Neuronal stem cell (in vitro differentiated cells): Measurements from ENCODE around the gene VAMP8.

ENCODE experiments used
- DNase-seq: peaks from one replicate; pipeline ENCODE4 v3.0.0-alpha.2; 2013; ENCODE audit warnings: low spot score
- H2AFZ ChIP-seq: one replicate; pipeline ENCODE4 v1.6.1; 2013; ENCODE audit warnings: mild to moderate bottlenecking, low read length, inconsistent platforms
- H2AK5ac ChIP-seq: 2 replicates; pipeline ENCODE4 v1.6.1; 2013; ENCODE audit warnings: low read depth, mild to moderate bottlenecking, inconsistent platforms, low read length, moderate library complexity, mixed read lengths
- H2BK120ac ChIP-seq: 2 replicates; pipeline ENCODE4 v1.6.1; 2013; ENCODE audit warnings: low read depth, mild to moderate bottlenecking, inconsistent platforms, low read length, moderate library complexity, mixed read lengths
- H2BK12ac ChIP-seq: one replicate; pipeline ENCODE4 v1.6.1; 2013; ENCODE audit warnings: low read length, inconsistent platforms
- H2BK15ac ChIP-seq: 2 replicates; pipeline ENCODE4 v1.6.1; 2013; ENCODE audit warnings: mild to moderate bottlenecking, low read length, inconsistent platforms, mixed read lengths
- H2BK5ac ChIP-seq: one replicate; pipeline ENCODE4 v1.6.1; 2013; ENCODE audit warnings: inconsistent platforms, mild to moderate bottlenecking, low read length, moderate library complexity
- H3K14ac ChIP-seq: one replicate; pipeline ENCODE4 v1.6.1; 2013; ENCODE audit warnings: low read length, inconsistent platforms
- H3K18ac ChIP-seq: 2 replicates; pipeline ENCODE4 v1.6.1; 2013; ENCODE audit warnings: low read length, inconsistent platforms
- H3K23ac ChIP-seq: 2 replicates; pipeline ENCODE4 v1.6.1; 2013; ENCODE audit warnings: low read depth, mild to moderate bottlenecking, mixed read lengths, low read length, inconsistent platforms; ENCODE audit not compliant: poor library complexity
- H3K27ac ChIP-seq: replicated peaks from 3 replicates; pipeline ENCODE4 v1.5.1; 2013; ENCODE audit warnings: low read length, inconsistent platforms
- H3K27me3 ChIP-seq, 3 experiments: 2 replicates each; pipeline ENCODE4 v1.6.1; 2013; ENCODE audit warnings: low read length in 3 of 3, mild to moderate bottlenecking in 2 of 3, inconsistent platforms in 1 of 3, low read depth in 1 of 3, mixed read lengths in 1 of 3, moderate library complexity in 1 of 3; ENCODE audit not compliant: control insufficient read depth in 3 of 3, insufficient read depth in 3 of 3
- H3K36me3 ChIP-seq, 2 donors: replicated peaks in 1 of 2; 2 replicates each; pipeline ENCODE4 v1.6.1; 2013; ENCODE audit warnings: low read length in 2 of 2; ENCODE audit not compliant: control insufficient read depth in 2 of 2, insufficient read depth in 2 of 2
- H3K4ac ChIP-seq: 2 replicates; pipeline ENCODE4 v1.6.1; 2013; ENCODE audit warnings: inconsistent platforms, mild to moderate bottlenecking, low read length, moderate library complexity
- H3K4me1 ChIP-seq, 2 donors: 1 replicate in 1 of 2; 2 replicates in 1 of 2; pipeline ENCODE4 v1.6.1; 2013; ENCODE audit warnings: low read length in 2 of 2, low read depth in 1 of 2; ENCODE audit not compliant: control insufficient read depth in 2 of 2, insufficient read depth in 1 of 2
- H3K4me2 ChIP-seq: one replicate; pipeline ENCODE4 v1.6.1; 2013; ENCODE audit warnings: mild to moderate bottlenecking, low read length, inconsistent platforms; ENCODE audit not compliant: insufficient read depth, poor library complexity, severe bottlenecking
- H3K4me3 ChIP-seq, 2 donors: 2 replicates each; pipeline ENCODE4 v1.5.1; 2013; ENCODE audit warnings: low read length in 2 of 2, mild to moderate bottlenecking in 2 of 2, inconsistent platforms in 1 of 2, moderate library complexity in 1 of 2
- H3K79me1 ChIP-seq: one replicate; pipeline ENCODE4 v1.6.1; 2013; ENCODE audit warnings: low read depth, mild to moderate bottlenecking, inconsistent platforms, low read length, moderate library complexity
- H3K9ac ChIP-seq: one replicate; pipeline ENCODE4 v1.6.1; 2013; ENCODE audit warnings: mild to moderate bottlenecking, low read depth, low read length, inconsistent platforms; ENCODE audit not compliant: poor library complexity
- H3K9me3 ChIP-seq, 2 donors: replicated peaks in 1 of 2; 2 replicates each; pipeline versions ENCODE3 to v1.6.1; 2013; ENCODE audit warnings: low read length in 2 of 2, mild to moderate bottlenecking in 2 of 2, inconsistent platforms in 1 of 2, low read depth in 1 of 2, mixed read lengths in 1 of 2, moderate library complexity in 1 of 2; ENCODE audit not compliant: control insufficient read depth in 2 of 2, insufficient read depth in 1 of 2
- H4K8ac ChIP-seq: one replicate; pipeline ENCODE4 v1.6.1; 2013; ENCODE audit warnings: low read depth, mild to moderate bottlenecking, inconsistent platforms, low read length, moderate library complexity
- H4K91ac ChIP-seq: one replicate; pipeline ENCODE4 v1.6.1; 2013; ENCODE audit warnings: low read length, low read depth, mild to moderate bottlenecking, inconsistent platforms; ENCODE audit not compliant: poor library complexity
- WGBS, 2 donors: extraction: QIAGEN DNeasy Blood & Tissue Kit; methylation state at CpG; one replicate each; pipeline ENCODE4 v1.1.7; 2013; ENCODE audit warnings: missing lambda C conversion rate in 2 of 2, mixed read lengths in 1 of 2; ENCODE audit not compliant: insufficient read length in 2 of 2, insufficient replicate concordance in 1 of 2; ENCODE audit errors: extremely low coverage in 2 of 2; 5-methylcytosine and 5-hydroxymethylcytosine counted together

VAMP8 gene

DNA sequence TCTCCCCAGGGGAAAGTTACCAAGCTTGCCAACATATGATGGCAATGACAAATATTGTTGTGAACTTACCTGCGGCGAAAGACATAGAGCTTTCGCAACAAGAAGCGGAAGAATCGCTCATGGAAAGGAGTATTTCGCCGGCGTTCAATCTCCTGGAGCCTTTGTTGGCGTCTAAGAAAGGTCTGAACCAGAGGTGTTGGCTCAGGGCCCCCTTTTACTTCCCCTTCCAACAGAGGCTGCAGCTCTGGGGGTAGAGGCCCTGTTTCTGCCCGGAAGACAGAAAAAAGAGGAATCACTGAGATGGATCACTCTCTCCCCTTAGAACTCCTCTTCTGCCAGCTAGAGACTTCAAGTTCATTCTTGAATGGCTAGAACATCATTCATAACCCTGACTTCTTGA, 26.9 kb upstream of the VAMP8 start:
- no peak overlapping the region for H2BK15ac ChIP-seq
- H4K91ac ChIP-seq = no peak overlapping the region
- no peak overlapping the region for H4K8ac ChIP-seq
- H3K36me3 ChIP-seq = peaks cover 36 to 90% of the 10 kb centered on the region in 2 donors
- no peak overlapping the region for H3K4me2 ChIP-seq
- no peaks in the 10 kb centered on the region for H3K4me1 ChIP-seq
- H3K79me1 ChIP-seq = no peaks in the 10 kb centered on the region
- H2BK5ac ChIP-seq = no peak overlapping the region
- no peak overlapping the region for H3K18ac ChIP-seq
- H3K9ac ChIP-seq = no peak overlapping the region
- no peaks in the 10 kb centered on the region for H3K9me3 ChIP-seq
- DNase-seq = no peak
- no CpG with 5 or more reads among the region's 10 CpGs for WGBS, 2 donors
- no peak overlapping the region for H3K4ac ChIP-seq
- no peak overlapping the region for H3K4me3 ChIP-seq
- no peak overlapping the region for H2BK12ac ChIP-seq
- no peak overlapping the region for H3K14ac ChIP-seq
- no peak overlapping the region for H2AFZ ChIP-seq
- no peak overlapping the region for H3K23ac ChIP-seq
- no peaks in the 10 kb centered on the region for H3K27me3 ChIP-seq
- H2AK5ac ChIP-seq = no peak overlapping the region
- H2BK120ac ChIP-seq = no peak overlapping the region
- no peak overlapping the region for H3K27ac ChIP-seq

DNA sequence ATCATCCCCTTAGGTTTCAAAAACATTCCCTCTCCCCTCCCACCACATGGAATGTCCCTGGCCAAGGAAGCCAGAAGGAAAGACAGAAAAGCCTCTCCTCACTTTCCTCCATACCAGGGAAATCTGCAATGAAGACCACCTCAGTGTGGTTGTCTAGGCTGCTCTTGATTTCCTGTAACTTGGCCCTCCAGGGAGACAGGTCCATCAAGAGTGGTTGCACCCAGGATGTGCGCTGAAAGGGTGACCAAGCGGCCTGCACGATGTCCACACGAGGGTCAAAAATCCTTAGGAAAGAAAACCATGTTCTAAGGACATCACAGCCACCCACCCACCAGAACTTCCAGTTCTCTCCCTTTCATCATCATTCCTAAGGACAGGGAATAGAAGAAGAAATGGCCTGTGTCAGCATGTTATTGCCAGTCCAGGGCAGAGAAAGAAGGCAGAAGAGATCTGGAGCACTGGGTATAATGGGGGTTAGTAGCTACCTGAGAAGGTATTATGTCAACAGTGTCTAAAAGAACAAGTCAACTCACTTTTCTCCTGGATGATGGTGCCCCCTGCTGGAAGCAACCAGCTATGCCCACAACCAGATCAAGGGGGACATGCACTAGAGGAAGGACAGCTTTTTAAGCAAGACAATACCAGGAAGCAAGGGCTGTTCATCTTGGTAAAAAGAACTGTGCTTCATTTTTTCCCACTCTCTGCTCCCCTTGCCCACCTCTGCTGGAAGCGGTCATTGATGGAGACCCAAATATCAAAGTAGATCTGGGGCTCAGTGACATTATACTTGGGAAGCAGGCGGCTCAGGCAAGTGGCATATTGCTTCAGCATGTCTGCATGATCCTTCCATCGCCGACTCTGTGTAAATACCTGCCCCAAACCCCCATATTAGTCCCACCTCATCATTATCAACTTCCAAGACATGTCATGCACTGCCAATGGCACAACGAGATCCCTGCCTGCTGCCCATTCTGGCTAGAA, 25.4 kb upstream of the VAMP8 start:
- Histone ChIP-seq H3K14ac (no peak overlapping the region), H3K27ac (no peak overlapping the region), H3K4me1 (no peaks in the 10 kb centered on the region), H3K79me1 (peaks cover 2% of the 10 kb centered on the region), H3K36me3 (peaks cover 36 to 89% of the 10 kb centered on the region in 2 donors), H2BK120ac (no peak overlapping the region), H2BK15ac (no peak overlapping the region), H4K8ac (no peak overlapping the region), H2AK5ac (no peak overlapping the region), H3K4me3 (peak overlapping the region in 1 of 2 donors; percentile 20), H3K4ac (no peak overlapping the region), H2BK5ac (no peak overlapping the region), H3K23ac (no peak overlapping the region), H2BK12ac (no peak overlapping the region), H3K4me2 (no peak overlapping the region), H4K91ac (no peak overlapping the region), H3K9ac (no peak overlapping the region), H2AFZ (no peak overlapping the region), H3K18ac (no peak overlapping the region), H3K27me3 (no peaks in the 10 kb centered on the region), H3K9me3 (no peaks in the 10 kb centered on the region)
- WGBS, 2 donors = no CpG with 5 or more reads among the region's 9 CpGs
- DNase-seq = peak; percentile 82

DNA sequence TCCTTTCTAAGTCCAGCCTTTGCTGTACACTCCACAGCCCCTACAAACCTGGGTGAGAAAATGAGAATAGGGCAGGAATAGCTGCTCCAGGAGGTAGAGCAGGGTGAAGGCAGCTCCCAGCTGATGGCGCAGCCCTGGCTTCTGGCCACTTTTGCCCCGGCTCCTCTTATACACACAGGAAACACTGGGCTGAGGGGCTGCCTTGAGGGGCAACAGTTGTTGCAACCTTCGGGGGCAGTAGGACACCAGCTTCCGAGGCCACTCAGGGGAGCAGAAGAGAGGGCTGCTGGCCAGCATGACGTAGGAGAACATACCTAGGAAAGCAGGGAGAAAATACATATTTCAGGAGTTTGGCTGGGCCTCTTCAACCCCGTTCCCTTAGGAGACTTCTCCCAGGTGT, 24.2 kb upstream of the VAMP8 start:
- Histone ChIP-seq H3K18ac (no peak overlapping the region), H3K9me3 (no peaks in the 10 kb centered on the region), H4K91ac (no peak overlapping the region), H3K79me1 (peaks cover 2% of the 10 kb centered on the region), H3K27me3 (no peaks in the 10 kb centered on the region), H2BK120ac (no peak overlapping the region), H2AK5ac (no peak overlapping the region), H2BK15ac (no peak overlapping the region), H3K14ac (no peak overlapping the region), H3K4me3 (no peak overlapping the region), H2BK5ac (no peak overlapping the region), H2AFZ (no peak overlapping the region), H2BK12ac (no peak overlapping the region), H3K9ac (no peak overlapping the region), H3K36me3 (peaks cover 37 to 91% of the 10 kb centered on the region in 2 donors), H3K27ac (no peak overlapping the region), H3K4ac (no peak overlapping the region), H4K8ac (no peak overlapping the region), H3K23ac (no peak overlapping the region), H3K4me2 (no peak overlapping the region), H3K4me1 (no peaks in the 10 kb centered on the region)
- no CpG with 5 or more reads among the region's 6 CpGs for WGBS, 2 donors
- no peak for DNase-seq

DNA sequence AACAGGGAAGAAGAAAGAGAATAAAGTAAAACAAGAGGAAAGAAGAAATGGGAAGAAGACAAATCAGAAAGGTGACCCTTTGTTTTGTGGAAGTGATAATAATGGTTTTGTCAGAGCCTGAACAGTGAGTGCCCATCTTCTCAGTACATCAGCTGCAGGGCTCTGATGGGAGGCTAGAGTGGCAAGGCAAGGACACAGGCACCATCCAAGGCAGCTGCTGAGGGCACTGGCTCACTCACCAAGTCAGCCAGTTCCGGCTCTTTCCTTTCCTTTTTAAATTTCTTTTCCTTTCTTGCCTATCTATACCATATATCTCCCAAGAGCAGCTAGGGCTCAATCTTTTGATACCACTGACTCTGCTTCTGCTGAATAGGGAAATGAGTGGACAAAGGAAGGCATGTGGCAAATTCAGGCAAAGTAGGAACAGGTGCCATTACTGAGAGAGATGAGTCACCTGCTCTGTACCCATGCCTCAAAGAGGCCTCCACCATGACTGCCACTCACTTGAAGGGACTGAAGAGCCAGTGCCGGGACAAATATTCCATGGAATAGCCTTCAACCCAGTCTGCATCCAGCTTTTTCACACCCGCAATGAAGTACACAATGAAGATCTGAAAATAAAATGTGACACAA, 22.3 kb upstream of the VAMP8 start:
- Histone ChIP-seq H2BK12ac (no peak overlapping the region), H4K8ac (no peak overlapping the region), H3K9ac (no peak overlapping the region), H3K36me3 (peaks cover 44 to 88% of the 10 kb centered on the region in 2 donors), H3K14ac (no peak overlapping the region), H2BK120ac (no peak overlapping the region), H3K4me3 (no peak overlapping the region), H3K27ac (no peak overlapping the region), H3K9me3 (no peaks in the 10 kb centered on the region), H2BK15ac (no peak overlapping the region), H3K4me1 (no peaks in the 10 kb centered on the region), H2AFZ (no peak overlapping the region), H2AK5ac (no peak overlapping the region), H3K4me2 (no peak overlapping the region), H3K23ac (no peak overlapping the region), H2BK5ac (no peak overlapping the region), H3K4ac (no peak overlapping the region), H4K91ac (no peak overlapping the region), H3K27me3 (no peaks in the 10 kb centered on the region), H3K18ac (no peak overlapping the region), H3K79me1 (peaks cover 4% of the 10 kb centered on the region)
- no CpG with 5 or more reads among the region's 3 CpGs for WGBS, 2 donors
- DNase-seq = no peak
